Skeletal muscle tissue (tissue), 4 donors: Measurements from ENCODE around the gene ESRRB. TPM values are rescaled to one million over a fixed set of nuclear protein-coding genes. Genes with fewer than 3 reads are reported as not detected.

ENCODE experiments used
- H3K27ac ChIP-seq: one replicate; pipeline ENCODE4 v1.7.0; 2013; ENCODE audit warnings: mild to moderate bottlenecking, low read depth, low read length, inconsistent platforms
- H3K27me3 ChIP-seq, 3 donors: one replicate each; pipeline ENCODE4 v1.7.0; 2013; ENCODE audit warnings: low read length in 3 of 3; ENCODE audit not compliant: control insufficient read depth in 3 of 3, insufficient read depth in 3 of 3
- H3K36me3 ChIP-seq, 3 donors: one replicate each; pipeline ENCODE4 v1.7.0; 2013; ENCODE audit warnings: low read length in 3 of 3; ENCODE audit not compliant: control insufficient read depth in 3 of 3, insufficient read depth in 3 of 3
- H3K4me1 ChIP-seq, 3 donors: one replicate each; pipeline ENCODE4 v1.7.0; 2013; ENCODE audit warnings: low read length in 3 of 3, mild to moderate bottlenecking in 3 of 3; ENCODE audit not compliant: control insufficient read depth in 3 of 3, insufficient read depth in 3 of 3
- H3K4me3 ChIP-seq, 3 donors: one replicate each; pipeline ENCODE4 v1.7.0; 2013; ENCODE audit warnings: low read length in 3 of 3
- H3K9ac ChIP-seq, 3 donors: one replicate each; pipeline ENCODE4 v1.7.0; 2013; ENCODE audit warnings: low read length in 3 of 3, mild to moderate bottlenecking in 3 of 3, moderate library complexity in 2 of 3, low read depth in 1 of 3
- H3K9me3 ChIP-seq, 3 donors: one replicate each; pipeline ENCODE4 v1.7.0; 2013; ENCODE audit warnings: low read length in 3 of 3; ENCODE audit not compliant: control insufficient read depth in 3 of 3
- total RNA-seq: library from RNA; depleted of rRNA; stranded (reverse); fragments of >200 nt; gene quantifications from one replicate; pipeline ENCODE4 v1.2.3, GENCODE V29; 2014
- donor health status: Osteomylitis.

Gene ESRRB
- total RNA-seq, 1 donor from 2014 or later, result 1.6 TPM

GRCh38 chr14:76546426-76547221 lies 170.7 kb downstream of the ESRRB start:
- Histone ChIP-seq H3K9ac (no peak overlapping the region), H3K4me3 (no peak overlapping the region), H3K27me3 (peaks cover 2 to 4% (median 3%) of the 10 kb centered on the region in 3 donors), H3K9me3 (no peaks in the 10 kb centered on the region), H3K36me3 (no peaks in the 10 kb centered on the region), H3K4me1 (no peaks in the 10 kb centered on the region), H3K27ac (no peak overlapping the region)

DNA sequence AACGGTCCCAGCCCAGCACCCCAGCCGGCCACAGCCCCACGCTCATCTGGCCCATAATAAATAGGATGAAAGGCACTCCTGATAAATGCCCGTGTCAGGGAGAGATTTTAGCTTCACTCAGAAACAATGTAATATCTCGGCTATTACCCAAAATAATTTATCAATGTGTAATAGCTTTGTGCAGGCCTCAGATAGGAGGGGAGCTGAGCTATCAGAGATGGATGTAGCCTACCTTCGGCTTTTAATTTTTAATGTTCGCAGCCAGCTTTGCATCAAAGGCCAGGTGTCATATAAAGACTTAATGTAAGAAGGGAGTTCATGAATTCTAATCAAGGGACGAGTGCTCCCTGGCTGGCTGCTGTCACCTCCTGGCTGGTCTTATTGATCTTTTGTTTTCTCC lies 171.9 kb downstream of the ESRRB start:
- H3K36me3 ChIP-seq, result no peaks in the 10 kb centered on the region
- H3K4me1 ChIP-seq, result no peaks in the 10 kb centered on the region
- no peak overlapping the region for H3K27ac ChIP-seq
- H3K27me3 ChIP-seq, result peaks cover 0 to 4% (median 3%) of the 10 kb centered on the region in 3 donors
- no peak overlapping the region for H3K4me3 ChIP-seq
- no peak overlapping the region for H3K9ac ChIP-seq
- no peaks in the 10 kb centered on the region for H3K9me3 ChIP-seq

DNA sequence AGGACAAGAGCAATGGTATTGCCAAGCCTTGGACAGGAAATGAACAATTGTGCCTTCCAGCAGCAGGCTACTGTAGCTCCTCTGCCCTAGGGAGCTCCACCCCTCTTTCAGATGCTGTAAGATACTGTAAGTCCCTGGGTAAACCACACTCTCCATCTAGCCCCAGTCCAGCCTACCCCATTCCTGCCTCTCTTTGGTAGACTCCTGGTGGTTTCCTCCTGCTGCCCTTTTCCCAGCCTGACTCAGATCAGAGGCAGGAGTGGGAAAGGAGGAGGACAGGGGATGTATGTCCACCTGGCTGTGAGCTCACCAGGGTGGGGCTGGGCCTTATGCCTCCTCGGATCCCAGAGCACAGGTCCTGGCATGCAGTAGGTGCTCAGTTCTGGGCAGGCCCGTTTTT lies 174.6 kb downstream of the ESRRB start:
- H3K27ac ChIP-seq, result no peak overlapping the region
- H3K9me3 ChIP-seq, result no peaks in the 10 kb centered on the region
- H3K4me1 ChIP-seq, result no peaks in the 10 kb centered on the region
- no peak overlapping the region for H3K9ac ChIP-seq
- H3K4me3 ChIP-seq, result no peak overlapping the region
- H3K27me3 ChIP-seq, result peaks cover 0 to 4% (median 3%) of the 10 kb centered on the region in 3 donors
- H3K36me3 ChIP-seq, result no peaks in the 10 kb centered on the region

- Histone ChIP-seq H3K4me3 (no peak overlapping the region), H3K27ac (no peak overlapping the region), H3K9me3 (no peaks in the 10 kb centered on the region), H3K27me3 (peaks cover 0 to 4% (median 3%) of the 10 kb centered on the region in 3 donors), H3K36me3 (no peaks in the 10 kb centered on the region), H3K4me1 (no peaks in the 10 kb centered on the region), H3K9ac (no peak overlapping the region)
Measured at GRCh38 chr14:76551116-76551515, 175.2 kb downstream of the ESRRB start.

Other genes starting within 250 kb of the ESRRB start
- 40.2 TPM for gene GPATCH2L, start 224.2 kb upstream of the ESRRB start, total RNA-seq